Peyer's patch (tissue), 4 donors: ENCODE results near the gene PGD. TPM values are rescaled to one million over a fixed set of nuclear protein-coding genes. Genes with fewer than 3 reads are reported as not detected.

Experiments used
- DNase-seq, 3 donors: peaks; one replicate each; pipeline ENCODE4 v3.0.0-alpha.2; 2017 to 2019
- H3K27ac ChIP-seq, 4 donors: fragments of 200-600 bp; sonication (generic); one replicate each; pipeline ENCODE4 v1.5.1; 2016 to 2019
- H3K27me3 ChIP-seq, 2 donors: fragments of 200-600 bp; sonication (generic); one replicate each; pipeline ENCODE4 v1.5.1; 2019
- H3K36me3 ChIP-seq, 3 donors: fragments of 200-600 bp; sonication (generic); one replicate each; pipeline ENCODE4 v1.5.1; 2016 to 2019
- H3K4me1 ChIP-seq, 4 donors: fragments of 200-600 bp; sonication (generic); one replicate each; pipeline ENCODE4 v1.5.1; 2016 to 2019
- H3K4me3 ChIP-seq, 4 donors: fragments of 200-600 bp; sonication (generic); 1 replicate in 3 of 4; 2 replicates in 1 of 4; pipeline ENCODE4 v1.5.1; 2016 to 2019; ENCODE audit warnings: mild to moderate bottlenecking in 1 of 4
- H3K9me3 ChIP-seq, 4 donors: fragments of 200-600 bp; sonication (generic); one replicate each; pipeline ENCODE4 v1.5.1; 2016 to 2019; ENCODE audit warnings: mild to moderate bottlenecking in 1 of 4
- CTCF ChIP-seq, 6 experiments: fragments of 450-650 bp in 4 of 6; fragments of 200-600 bp in 2 of 6; sonication (generic) in 1 of 6; IDR thresholded peaks; one replicate each; pipeline ENCODE4 v1.5.1; 2017 to 2019; ENCODE audit warnings: antibody characterized with exemption in 6 of 6, mild to moderate bottlenecking in 3 of 6, moderate library complexity in 1 of 6
- POLR2A ChIP-seq, 2 donors: fragments of 450-650 bp; IDR thresholded peaks; one replicate each; pipeline ENCODE4 v1.5.1; 2017; ENCODE audit warnings: antibody characterized with exemption in 2 of 2, mild to moderate bottlenecking in 2 of 2, moderate library complexity in 2 of 2
- total RNA-seq, 4 donors: library from RNA; depleted of rRNA; stranded (reverse); fragments of >200 nt; gene quantifications; one replicate each; pipeline ENCODE4 v1.1.0, GENCODE V29; 2016

PGD gene
- total RNA-seq, 4 donors from 2014 or later: 111 to 186 (median 127) TPM

- Histone ChIP-seq H3K4me3 (no peak overlapping the region), H3K4me1 (no peaks in the 10 kb centered on the region), H3K27me3 (no peaks in the 10 kb centered on the region), H3K27ac (no peak overlapping the region), H3K36me3 (peaks cover 0 to 46% (median 0%) of the 10 kb centered on the region in 3 donors), H3K9me3 (no peaks in the 10 kb centered on the region)
- DNase-seq: no peak
- TF ChIP-seq CTCF (IDR thresholded peaks at IDR 0.05): no peak
- no peak for TF ChIP-seq POLR2A (IDR thresholded peaks at IDR 0.05)
Measured at GRCh38 chr1:10379676-10380075, 19.2 kb upstream of the PGD start.

GRCh38 chr1:10380594-10381275, 18.1 kb upstream of the PGD start:
- Histone ChIP-seq H3K9me3 (no peaks in the 10 kb centered on the region), H3K4me3 (no peak overlapping the region), H3K36me3 (peaks cover 0 to 35% (median 0%) of the 10 kb centered on the region in 3 donors), H3K27ac (no peak overlapping the region), H3K4me1 (no peaks in the 10 kb centered on the region), H3K27me3 (no peaks in the 10 kb centered on the region)
- TF ChIP-seq POLR2A (IDR thresholded peaks at IDR 0.05) (no peak), CTCF (IDR thresholded peaks at IDR 0.05) (no peak)
- DNase-seq: no peak

- TF ChIP-seq CTCF (IDR thresholded peaks at IDR 0.05) (no peak), POLR2A (IDR thresholded peaks at IDR 0.05) (no peak)
- Histone ChIP-seq H3K27ac (no peak overlapping the region), H3K4me3 (no peak overlapping the region), H3K9me3 (no peaks in the 10 kb centered on the region), H3K27me3 (no peaks in the 10 kb centered on the region), H3K36me3 (peaks cover 0 to 15% (median 0%) of the 10 kb centered on the region in 3 donors), H3K4me1 (peaks cover 0 to 21% (median under 1%) of the 10 kb centered on the region in 4 donors)
- DNase-seq: no peak
Measured at GRCh38 chr1:10383630-10384029, 15.2 kb upstream of the PGD start.

- Histone ChIP-seq H3K4me3 (no peak overlapping the region), H3K36me3 (peaks cover 0 to 9% (median 0%) of the 10 kb centered on the region in 3 donors), H3K27me3 (no peaks in the 10 kb centered on the region), H3K27ac (no peak overlapping the region), H3K9me3 (no peaks in the 10 kb centered on the region), H3K4me1 (peaks cover 0 to 25% (median 2%) of the 10 kb centered on the region in 4 donors)
- DNase-seq: no peak
- TF ChIP-seq POLR2A (IDR thresholded peaks at IDR 0.05) (no peak), CTCF (IDR thresholded peaks at IDR 0.05) (no peak)
Measured at GRCh38 chr1:10384219-10384618, 14.6 kb upstream of the PGD start.

- H3K4me3 ChIP-seq: no peak overlapping the region
Measured at GRCh38 chr1:10386761-10387676, 11.8 kb upstream of the PGD start.

More at GRCh38 chr1:10386761-10387676, 11.8 kb upstream of the PGD start:
- H3K9me3 ChIP-seq: no peaks in the 10 kb centered on the region
- TF ChIP-seq CTCF (IDR thresholded peaks at IDR 0.05): no peak
- TF ChIP-seq POLR2A (IDR thresholded peaks at IDR 0.05): no peak
- peak overlapping the region in 3 of 4 donors; percentile 49 to 72 (median 63) for H3K27ac ChIP-seq
- H3K36me3 ChIP-seq: peaks cover 0 to 7% (median 0%) of the 10 kb centered on the region in 3 donors
- H3K4me1 ChIP-seq: peaks cover 0 to 25% (median 2%) of the 10 kb centered on the region in 4 donors
- DNase-seq: no peak
- no peaks in the 10 kb centered on the region for H3K27me3 ChIP-seq
